PC-9 (cell line): ENCODE data around the gene BAIAP2L1. TPM values are rescaled to one million over a fixed set of nuclear protein-coding genes. Genes with fewer than 3 reads are reported as not detected.

Experiments used
- BruUV-seq: library from RNA; stranded (reverse); fragments of 400-500 nt; replicated peaks from 2 replicates; lab custom pipeline; 2021; lab: Mats Ljungman, UMichigan
- CTCF ChIA-PET: fragments of 300-600 bp; sonication (Branson Sonifier 250); formaldehyde crosslinking; loops from one replicate; lab custom pipeline; 2022; ENCODE audit warnings: antibody characterized with exemption; lab: Charles Lee
- POLR2A ChIA-PET: fragments of 300-600 bp; sonication (Branson Sonifier 250); formaldehyde crosslinking; loops from one replicate; lab custom pipeline; 2022; ENCODE audit warnings: antibody characterized with exemption; ENCODE audit not compliant: unreplicated experiment; lab: Charles Lee
- DNase-seq, 2 experiments: peaks; one replicate each; pipeline versions ENCODE4 v3.0.0 to v3.0.0-alpha.2; 2015 to 2022; ENCODE audit warnings: mixed read lengths in 1 of 2
- H2AFZ ChIP-seq: fragments of 200-600 bp; sonication (generic); 2 replicates; pipeline ENCODE4 v1.8.1; 2017; ENCODE audit warnings: antibody characterized with exemption
- H3F3A ChIP-seq: fragments of 200-600 bp; sonication (generic); 2 replicates; pipeline ENCODE4 v1.8.1; 2017; ENCODE audit warnings: antibody characterized with exemption, mild to moderate bottlenecking, low read depth; ENCODE audit not compliant: insufficient read depth
- H3K27ac ChIP-seq: fragments of 200-600 bp; sonication (generic); 2 replicates; pipeline ENCODE4 v1.6.1; 2016; ENCODE audit warnings: mixed run types
- H3K27me3 ChIP-seq: fragments of 200-600 bp; sonication (generic); 2 replicates; pipeline ENCODE4 v1.6.1; 2016; ENCODE audit warnings: low read depth, mixed run types; ENCODE audit not compliant: insufficient read depth
- H3K36me3 ChIP-seq: fragments of 200-600 bp; sonication (generic); 2 replicates; pipeline ENCODE4 v1.6.1; 2016; ENCODE audit warnings: low read depth, mixed run types
- H3K4me1 ChIP-seq: fragments of 200-600 bp; sonication (generic); replicated peaks from 2 replicates; pipeline ENCODE4 v1.6.1; 2016; ENCODE audit warnings: mixed run types; ENCODE audit not compliant: insufficient read depth
- H3K4me2 ChIP-seq: fragments of 200-600 bp; sonication (generic); 2 replicates; pipeline ENCODE4 v1.6.1; 2017; ENCODE audit warnings: mixed run types
- H3K4me3 ChIP-seq: fragments of 200-600 bp; sonication (generic); 2 replicates; pipeline ENCODE4 v1.6.1; 2016; ENCODE audit warnings: mixed run types
- H3K79me2 ChIP-seq: fragments of 200-600 bp; sonication (generic); 2 replicates; pipeline ENCODE4 v1.6.1; 2017; ENCODE audit warnings: low read depth, mixed run types
- H3K9me2 ChIP-seq: fragments of 200-600 bp; sonication (generic); 2 replicates; pipeline ENCODE4 v1.8.1; 2017; ENCODE audit warnings: mild to moderate bottlenecking; ENCODE audit not compliant: insufficient read depth
- H3K9me3 ChIP-seq: fragments of 200-600 bp; sonication (generic); 2 replicates; pipeline ENCODE4 v1.8.1; 2016; ENCODE audit warnings: low read depth; ENCODE audit not compliant: insufficient read depth
- H4K20me1 ChIP-seq: fragments of 200-600 bp; sonication (generic); 2 replicates; pipeline ENCODE4 v1.8.1; 2017; ENCODE audit not compliant: insufficient read depth
- EZH2 ChIP-seq: fragments of 200-600 bp; sonication (generic); IDR thresholded peaks from 2 replicates; pipeline ENCODE4 v1.8.0; 2017; ENCODE audit warnings: antibody characterized with exemption, low read depth
- intact Hi-C: fragments of 100-400 bp; cut with micrococcal nuclease; formaldehyde crosslinking; loops from one replicate; pipeline ENCODE4 v1.10.0; 2022; ENCODE audit not compliant: unreplicated experiment
- total RNA-seq: library from RNA; stranded (reverse); gene quantifications from 2 replicates; pipeline ENCODE4 v1.2.3, GENCODE V29; 2021
- TF ChIP-seq, protein P1 (sequence below): fragments of 200-600 bp; sonication (generic); conservative IDR thresholded peaks from 2 replicates; pipeline ENCODE4 v1.6.1; 2017; ENCODE audit warnings: mixed run types, antibody characterized with exemption, mild to moderate bottlenecking, moderate library complexity

The BAIAP2L1 gene
- total RNA-seq, 1 experiment from 2014 or later = 89.4 TPM

GRCh38 chr7:98285157-98286092, 115.5 kb downstream of the BAIAP2L1 start:
- peaks cover 22% of the 10 kb centered on the region for H4K20me1 ChIP-seq
- TSS peak; percentile 29 for BruUV-seq

GRCh38 chr7:98284335-98285036, 116.4 kb downstream of the BAIAP2L1 start:
- no peak overlapping the region for H2AFZ ChIP-seq
- H3K27me3 ChIP-seq = no peaks in the 10 kb centered on the region
- TF ChIP-seq, protein P1, sequence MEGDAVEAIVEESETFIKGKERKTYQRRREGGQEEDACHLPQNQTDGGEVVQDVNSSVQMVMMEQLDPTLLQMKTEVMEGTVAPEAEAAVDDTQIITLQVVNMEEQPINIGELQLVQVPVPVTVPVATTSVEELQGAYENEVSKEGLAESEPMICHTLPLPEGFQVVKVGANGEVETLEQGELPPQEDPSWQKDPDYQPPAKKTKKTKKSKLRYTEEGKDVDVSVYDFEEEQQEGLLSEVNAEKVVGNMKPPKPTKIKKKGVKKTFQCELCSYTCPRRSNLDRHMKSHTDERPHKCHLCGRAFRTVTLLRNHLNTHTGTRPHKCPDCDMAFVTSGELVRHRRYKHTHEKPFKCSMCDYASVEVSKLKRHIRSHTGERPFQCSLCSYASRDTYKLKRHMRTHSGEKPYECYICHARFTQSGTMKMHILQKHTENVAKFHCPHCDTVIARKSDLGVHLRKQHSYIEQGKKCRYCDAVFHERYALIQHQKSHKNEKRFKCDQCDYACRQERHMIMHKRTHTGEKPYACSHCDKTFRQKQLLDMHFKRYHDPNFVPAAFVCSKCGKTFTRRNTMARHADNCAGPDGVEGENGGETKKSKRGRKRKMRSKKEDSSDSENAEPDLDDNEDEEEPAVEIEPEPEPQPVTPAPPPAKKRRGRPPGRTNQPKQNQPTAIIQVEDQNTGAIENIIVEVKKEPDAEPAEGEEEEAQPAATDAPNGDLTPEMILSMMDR = no peak
- TF ChIP-seq EZH2 = no peak
- peak; percentile 89 to 92 for DNase-seq
- H3K79me2 ChIP-seq = peaks cover 78% of the 10 kb centered on the region
- peaks cover 58% of the 10 kb centered on the region; the same call in 1 of the 2 replicates for H3F3A ChIP-seq
- H3K27ac ChIP-seq = peak overlapping the region; percentile 97
- ChIA-PET POLR2A (interaction anchor here (0.6 kb wide), 1 partner anchor 134 kb away, joined by 5 read pairs; no protein-coding TSS in a partner anchor), CTCF (interaction anchor here (0.5 kb wide), 1 partner anchor 34 kb away, joined by 11 read pairs; no protein-coding TSS in a partner anchor)
- intact Hi-C loops = loop anchor here (1.0 to 10.0 kb wide), 5 partner anchors 33 to 583 kb away; no protein-coding TSS in a partner anchor
- no peaks in the 10 kb centered on the region for H3K9me3 ChIP-seq
- H3K4me1 ChIP-seq = peaks cover 61% of the 10 kb centered on the region
- H3K4me3 ChIP-seq = peak overlapping the region; percentile 87; the same call in 1 of the 2 replicates
- peaks cover 14% of the 10 kb centered on the region; the same call in 1 of the 2 replicates for H3K36me3 ChIP-seq
- H3K9me2 ChIP-seq = no peaks in the 10 kb centered on the region
- no TSS peak for BruUV-seq
- peak overlapping the region; percentile 98 for H3K4me2 ChIP-seq
- H4K20me1 ChIP-seq = peaks cover 16% of the 10 kb centered on the region

More at GRCh38 chr7:98285157-98286092, 115.5 kb downstream of the BAIAP2L1 start:
- POLR2A ChIA-PET = interaction anchor here (0.6 to 1.1 kb wide), 4 partner anchors 116 to 152 kb away, joined by 4 to 5 read pairs (median 5); partner anchors contain the start of gene BAIAP2L1
- intact Hi-C loops = loop anchor here (2.0 to 10.0 kb wide), 3 partner anchors 75 to 559 kb away; partner anchors contain the start of gene BAIAP2L1
- H3K9me2 ChIP-seq = no peaks in the 10 kb centered on the region
- H2AFZ ChIP-seq = no peak overlapping the region
- TF ChIP-seq EZH2 = no peak
- TF ChIP-seq, protein P1 = no peak
- peak overlapping the region; percentile 87; the same call in 1 of the 2 replicates for H3K4me3 ChIP-seq
- CTCF ChIA-PET = interaction anchor here (0.5 kb wide), 1 partner anchor 35 kb away, joined by 11 read pairs; no protein-coding TSS in a partner anchor
- H3K79me2 ChIP-seq = peaks cover 84% of the 10 kb centered on the region
- no peak for DNase-seq
- peaks cover 64% of the 10 kb centered on the region; the same call in 1 of the 2 replicates for H3F3A ChIP-seq
- H3K27me3 ChIP-seq = no peaks in the 10 kb centered on the region
- peaks cover 14% of the 10 kb centered on the region; the same call in 1 of the 2 replicates for H3K36me3 ChIP-seq
- H3K4me1 ChIP-seq = peaks cover 59% of the 10 kb centered on the region
- H3K9me3 ChIP-seq = no peaks in the 10 kb centered on the region
- peak overlapping the region; percentile 97 for H3K27ac ChIP-seq
- peak overlapping the region; percentile 98 for H3K4me2 ChIP-seq

GRCh38 chr7:98283887-98284222, 117.0 kb downstream of the BAIAP2L1 start:
- no TSS peak for BruUV-seq

More at GRCh38 chr7:98283887-98284222, 117.0 kb downstream of the BAIAP2L1 start:
- Histone ChIP-seq H3F3A (peaks cover 52% of the 10 kb centered on the region; the same call in 1 of the 2 replicates), H3K79me2 (peaks cover 72% of the 10 kb centered on the region), H3K4me1 (peaks cover 61% of the 10 kb centered on the region), H3K27ac (peak overlapping the region; percentile 97), H3K27me3 (no peaks in the 10 kb centered on the region), H3K4me3 (peak overlapping the region; percentile 87), H3K4me2 (peak overlapping the region; percentile 98), H3K36me3 (peaks cover 11% of the 10 kb centered on the region; the same call in 1 of the 2 replicates), H3K9me2 (no peaks in the 10 kb centered on the region), H4K20me1 (peaks cover 11% of the 10 kb centered on the region), H2AFZ (no peak overlapping the region), H3K9me3 (no peaks in the 10 kb centered on the region)
- CTCF ChIA-PET = no interaction called here
- POLR2A ChIA-PET = no interaction called here
- TF ChIP-seq, protein P1 = no peak
- no peak for TF ChIP-seq EZH2
- intact Hi-C loops = loop anchor here (1.0 to 10.0 kb wide), 5 partner anchors 33 to 583 kb away; no protein-coding TSS in a partner anchor
- no peak for DNase-seq
